Hematopoietic multipotent progenitor cell treated with erythropoietin and hydrocortisone succinate and interleukin-3 and kit ligand, for 4 days (in vitro differentiated cells): ENCODE data around the gene ZNF892.
A peak's percentile ranks its signal among the peaks of the same experiment; 100 is the strongest.
"Not testable (repeated sequence)": the region's sequence is repeated elsewhere in the genome, so short reads cannot be mapped to it uniquely, and the experiment has no call there.

Experiments used
- DNase-seq: peaks from one replicate; pipeline ENCODE4 v3.0.0-alpha.2; 2015

ZNF892 gene

GRCh38 chr2:95231723-95232122 lies 24.4 kb downstream of the ZNF892 start:
- peak; percentile 73 for DNase-seq

- no peak for DNase-seq
These were observed 24.9 kb downstream of the ZNF892 start for GRCh38 chr2:95232232-95232631.

GRCh38 chr2:95234286-95234785 lies 27.0 kb downstream of the ZNF892 start:
- DNase-seq, result no peak

- no peak for DNase-seq
These were observed 27.5 kb downstream of the ZNF892 start for GRCh38 chr2:95234816-95235215.

GRCh38 chr2:95238131-95238530 lies 30.8 kb downstream of the ZNF892 start:
- DNase-seq, result no peak

- no peak for DNase-seq
These were observed 32.8 kb downstream of the ZNF892 start for GRCh38 chr2:95240091-95240490.

GRCh38 chr2:95240556-95240955 lies 33.2 kb downstream of the ZNF892 start:
- no peak for DNase-seq

GRCh38 chr2:95242084-95242483 lies 34.8 kb downstream of the ZNF892 start:
- not testable (repeated sequence) for DNase-seq
